Measurements from ENCODE around the gene TOX3. TPM values are rescaled to one million over a fixed set of nuclear protein-coding genes. Genes with fewer than 3 reads are reported as not detected.

The TOX3 gene
- total and polyA plus RNA-seq, 2 experiments from 2014 or later: not detected

DNA sequence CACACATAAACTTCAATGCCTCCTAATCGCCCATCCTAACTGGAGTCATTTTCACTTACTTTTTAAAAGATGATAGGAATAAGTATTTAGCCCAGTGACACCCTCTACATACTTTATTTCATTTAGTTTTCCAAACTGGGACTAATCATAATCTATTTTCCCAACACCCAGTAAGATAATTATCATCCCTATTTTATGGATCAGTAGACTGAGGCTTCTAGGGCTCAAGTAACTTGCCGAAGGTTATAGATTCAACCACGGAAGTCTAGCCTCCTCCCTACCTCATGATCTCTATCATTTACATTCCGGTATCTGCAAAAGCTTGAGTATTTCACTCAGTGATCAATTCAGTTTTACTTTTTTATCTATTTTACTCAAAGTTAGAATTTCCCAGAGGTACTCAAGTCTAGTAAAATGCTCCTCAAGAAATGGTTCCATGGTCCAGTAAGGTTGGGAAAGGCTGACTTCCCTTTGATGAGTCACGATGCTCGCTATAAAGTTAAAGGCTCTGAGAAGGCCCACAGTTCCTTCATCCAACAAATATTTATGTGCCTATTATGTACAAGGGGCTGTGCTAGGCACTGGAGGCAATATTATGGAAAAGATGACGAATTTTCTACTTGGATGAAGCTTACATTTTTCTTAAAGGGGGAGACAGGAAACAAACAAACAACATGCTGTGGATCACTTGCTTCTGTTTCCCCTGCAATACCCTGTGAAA, 75.1 kb downstream of the TOX3 start:
- Histone ChIP-seq H3K9me3 (ENCODE audit: low read depth) (no peaks in the 10 kb centered on the region), H3K4me3 (no peak overlapping the region), H3K27ac (no peak overlapping the region), H3K4me2 (ENCODE audit: unreplicated experiment) (no peak overlapping the region), H3K27me3 (replicated peaks; ENCODE audit: insufficient read depth) (no peaks in the 10 kb centered on the region), H3K79me2 (ENCODE audit: insufficient read depth) (no peaks in the 10 kb centered on the region), H2AFZ (no peak overlapping the region), H3K36me3 (ENCODE audit: low read depth) (no peaks in the 10 kb centered on the region), H3K4me1 (ENCODE audit: insufficient read depth) (no peaks in the 10 kb centered on the region), H3K9me2 (ENCODE audit: insufficient read depth) (no peaks in the 10 kb centered on the region), H3K9ac (no peak overlapping the region), H4K20me1 (ENCODE audit: insufficient read depth) (no peaks in the 10 kb centered on the region), H3F3A (ENCODE audit: insufficient read depth) (no peaks in the 10 kb centered on the region)
- TF ChIP-seq EZH2 (IDR thresholded peaks at IDR 0.05; ENCODE audit: insufficient read depth, poor library complexity, severe bottlenecking) (no peak), EZH2phosphoT487 (IDR thresholded peaks at IDR 0.05; ENCODE audit: insufficient read depth, low read depth) (no peak)
- in situ Hi-C loops (cut with MboI): no loop called here
- DNase-seq: no peak
- 17 to 19% methylated on average over 7 of the region's 7 CpGs for WGBS, 2 experiments (ENCODE audit: low coverage in 1 of 2, low lambda C conversion rate in 2 of 2, missing lambda C conversion rate in 2 of 2)

DNA sequence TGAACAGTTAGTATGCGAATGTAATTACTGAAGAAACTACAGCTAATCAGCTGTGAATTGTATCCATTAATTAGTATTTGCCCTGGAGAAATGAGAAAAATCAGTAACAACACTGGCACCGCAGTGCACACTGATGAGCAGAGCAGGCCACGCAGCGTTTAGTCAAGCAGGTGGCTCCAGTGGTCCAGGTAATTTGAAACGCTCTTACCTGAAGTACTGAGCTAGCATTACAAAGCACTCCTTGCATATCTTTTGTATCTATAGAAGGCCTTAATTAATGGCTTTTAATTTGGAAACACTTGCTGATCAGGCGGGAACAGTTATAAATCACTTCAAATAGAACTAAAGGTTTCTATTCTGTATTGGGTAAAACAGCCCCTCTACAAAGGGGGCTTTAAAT, 76.4 kb downstream of the TOX3 start:
- DNase-seq: no peak
- no peaks in the 10 kb centered on the region for H3K79me2 ChIP-seq (ENCODE audit: insufficient read depth)
- H3K9me3 ChIP-seq (ENCODE audit: low read depth): no peaks in the 10 kb centered on the region
- H3F3A ChIP-seq (ENCODE audit: insufficient read depth): no peaks in the 10 kb centered on the region
- H3K9ac ChIP-seq: no peak overlapping the region
- no peaks in the 10 kb centered on the region for H3K36me3 ChIP-seq (ENCODE audit: low read depth)
- no peak overlapping the region for H2AFZ ChIP-seq
- no peak overlapping the region for H3K4me2 ChIP-seq (ENCODE audit: unreplicated experiment)
- no peaks in the 10 kb centered on the region for H3K27me3 ChIP-seq (replicated peaks; ENCODE audit: insufficient read depth)
- 39% methylated on average over 6 of the region's 6 CpGs for WGBS, 2 experiments (ENCODE audit: low coverage in 1 of 2, low lambda C conversion rate in 2 of 2, missing lambda C conversion rate in 2 of 2)
- no peak overlapping the region for H3K4me3 ChIP-seq
- H3K9me2 ChIP-seq (ENCODE audit: insufficient read depth): no peaks in the 10 kb centered on the region
- H3K4me1 ChIP-seq (ENCODE audit: insufficient read depth): no peaks in the 10 kb centered on the region
- TF ChIP-seq EZH2 (IDR thresholded peaks at IDR 0.05; ENCODE audit: insufficient read depth, poor library complexity, severe bottlenecking) (no peak), EZH2phosphoT487 (IDR thresholded peaks at IDR 0.05; ENCODE audit: insufficient read depth, low read depth) (no peak)
- H4K20me1 ChIP-seq (ENCODE audit: insufficient read depth): no peaks in the 10 kb centered on the region
- H3K27ac ChIP-seq: no peak overlapping the region
- in situ Hi-C loops (cut with MboI): no loop called here

DNA sequence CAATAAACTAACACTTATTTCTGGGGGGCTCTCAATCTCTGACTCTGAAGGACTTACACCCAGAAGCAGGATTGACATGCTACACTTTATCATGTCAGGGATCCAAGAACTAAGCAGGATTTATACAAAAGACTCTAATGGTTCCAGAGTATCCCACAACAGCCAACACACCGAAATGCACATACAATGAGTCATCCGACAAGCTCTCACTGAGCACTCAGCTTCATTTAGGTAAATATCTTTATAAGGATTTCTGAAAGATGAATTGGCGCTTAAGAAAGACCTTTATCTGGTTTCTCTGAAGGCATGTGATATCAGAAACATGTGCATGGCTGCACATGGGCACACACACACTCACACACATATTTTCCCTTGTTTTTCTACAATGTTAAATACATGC, 77.2 kb downstream of the TOX3 start:
- Histone ChIP-seq H3F3A (ENCODE audit: insufficient read depth) (no peaks in the 10 kb centered on the region), H3K27me3 (replicated peaks; ENCODE audit: insufficient read depth) (no peaks in the 10 kb centered on the region), H4K20me1 (ENCODE audit: insufficient read depth) (no peaks in the 10 kb centered on the region), H3K4me1 (ENCODE audit: insufficient read depth) (no peaks in the 10 kb centered on the region), H3K36me3 (ENCODE audit: low read depth) (no peaks in the 10 kb centered on the region), H3K9ac (no peak overlapping the region), H3K9me3 (ENCODE audit: low read depth) (no peaks in the 10 kb centered on the region), H3K27ac (no peak overlapping the region), H3K4me2 (ENCODE audit: unreplicated experiment) (no peak overlapping the region), H2AFZ (no peak overlapping the region), H3K79me2 (ENCODE audit: insufficient read depth) (no peaks in the 10 kb centered on the region), H3K4me3 (no peak overlapping the region), H3K9me2 (ENCODE audit: insufficient read depth) (no peaks in the 10 kb centered on the region)
- in situ Hi-C loops (cut with MboI): no loop called here
- 26 to 27% methylated on average over 3 of the region's 3 CpGs for WGBS, 2 experiments (ENCODE audit: low coverage in 1 of 2, low lambda C conversion rate in 2 of 2, missing lambda C conversion rate in 2 of 2)
- no peak for TF ChIP-seq EZH2 (IDR thresholded peaks at IDR 0.05; ENCODE audit: insufficient read depth, poor library complexity, severe bottlenecking)
- no peak for TF ChIP-seq EZH2phosphoT487 (IDR thresholded peaks at IDR 0.05; ENCODE audit: insufficient read depth, low read depth)
- DNase-seq: no peak

GRCh38 chr16:52469091-52469490, 77.9 kb downstream of the TOX3 start:
- H2AFZ ChIP-seq: no peak overlapping the region
- H3K27ac ChIP-seq: no peak overlapping the region
- H3K79me2 ChIP-seq (ENCODE audit: insufficient read depth): no peaks in the 10 kb centered on the region
- H3K9me2 ChIP-seq (ENCODE audit: insufficient read depth): no peaks in the 10 kb centered on the region
- no peak overlapping the region for H3K4me2 ChIP-seq (ENCODE audit: unreplicated experiment)
- in situ Hi-C loops (cut with MboI): no loop called here
- DNase-seq: no peak
- no peaks in the 10 kb centered on the region for H3K4me1 ChIP-seq (ENCODE audit: insufficient read depth)
- H3K9ac ChIP-seq: no peak overlapping the region
- no peaks in the 10 kb centered on the region for H3K27me3 ChIP-seq (replicated peaks; ENCODE audit: insufficient read depth)
- no peaks in the 10 kb centered on the region for H3K9me3 ChIP-seq (ENCODE audit: low read depth)
- no peaks in the 10 kb centered on the region for H3F3A ChIP-seq (ENCODE audit: insufficient read depth)
- 34 to 36% methylated on average over 6 of the region's 6 CpGs for WGBS, 2 experiments (ENCODE audit: low coverage in 1 of 2, low lambda C conversion rate in 2 of 2, missing lambda C conversion rate in 2 of 2)
- H4K20me1 ChIP-seq (ENCODE audit: insufficient read depth): no peaks in the 10 kb centered on the region
- no peak for TF ChIP-seq EZH2 (IDR thresholded peaks at IDR 0.05; ENCODE audit: insufficient read depth, poor library complexity, severe bottlenecking)
- no peak for TF ChIP-seq EZH2phosphoT487 (IDR thresholded peaks at IDR 0.05; ENCODE audit: insufficient read depth, low read depth)
- H3K36me3 ChIP-seq (ENCODE audit: low read depth): no peaks in the 10 kb centered on the region
- no peak overlapping the region for H3K4me3 ChIP-seq
